PC-9 (cell line): ENCODE results near the gene IKZF2. TPM values are rescaled to one million over a fixed set of nuclear protein-coding genes. Genes with fewer than 3 reads are reported as not detected.

Experiments used
- BruUV-seq: library from RNA; stranded (reverse); fragments of 400-500 nt; replicated peaks from 2 replicates; lab custom pipeline; 2021; lab: Mats Ljungman, UMichigan
- CTCF ChIA-PET: fragments of 300-600 bp; sonication (Branson Sonifier 250); formaldehyde crosslinking; loops from one replicate; lab custom pipeline; 2022; ENCODE audit warnings: antibody characterized with exemption; lab: Charles Lee
- POLR2A ChIA-PET: fragments of 300-600 bp; sonication (Branson Sonifier 250); formaldehyde crosslinking; loops from one replicate; lab custom pipeline; 2022; ENCODE audit warnings: antibody characterized with exemption; ENCODE audit not compliant: unreplicated experiment; lab: Charles Lee
- DNase-seq, 2 experiments: peaks; one replicate each; pipeline versions ENCODE4 v3.0.0 to v3.0.0-alpha.2; 2015 to 2022; ENCODE audit warnings: mixed read lengths in 1 of 2
- H2AFZ ChIP-seq: fragments of 200-600 bp; sonication (generic); 2 replicates; pipeline ENCODE4 v1.8.1; 2017; ENCODE audit warnings: antibody characterized with exemption
- H3F3A ChIP-seq: fragments of 200-600 bp; sonication (generic); 2 replicates; pipeline ENCODE4 v1.8.1; 2017; ENCODE audit warnings: antibody characterized with exemption, mild to moderate bottlenecking, low read depth; ENCODE audit not compliant: insufficient read depth
- H3K27ac ChIP-seq: fragments of 200-600 bp; sonication (generic); 2 replicates; pipeline ENCODE4 v1.6.1; 2016; ENCODE audit warnings: mixed run types
- H3K27me3 ChIP-seq: fragments of 200-600 bp; sonication (generic); 2 replicates; pipeline ENCODE4 v1.6.1; 2016; ENCODE audit warnings: low read depth, mixed run types; ENCODE audit not compliant: insufficient read depth
- H3K36me3 ChIP-seq: fragments of 200-600 bp; sonication (generic); 2 replicates; pipeline ENCODE4 v1.6.1; 2016; ENCODE audit warnings: low read depth, mixed run types
- H3K4me1 ChIP-seq: fragments of 200-600 bp; sonication (generic); replicated peaks from 2 replicates; pipeline ENCODE4 v1.6.1; 2016; ENCODE audit warnings: mixed run types; ENCODE audit not compliant: insufficient read depth
- H3K4me2 ChIP-seq: fragments of 200-600 bp; sonication (generic); 2 replicates; pipeline ENCODE4 v1.6.1; 2017; ENCODE audit warnings: mixed run types
- H3K4me3 ChIP-seq: fragments of 200-600 bp; sonication (generic); 2 replicates; pipeline ENCODE4 v1.6.1; 2016; ENCODE audit warnings: mixed run types
- H3K79me2 ChIP-seq: fragments of 200-600 bp; sonication (generic); 2 replicates; pipeline ENCODE4 v1.6.1; 2017; ENCODE audit warnings: low read depth, mixed run types
- H3K9me2 ChIP-seq: fragments of 200-600 bp; sonication (generic); 2 replicates; pipeline ENCODE4 v1.8.1; 2017; ENCODE audit warnings: mild to moderate bottlenecking; ENCODE audit not compliant: insufficient read depth
- H3K9me3 ChIP-seq: fragments of 200-600 bp; sonication (generic); 2 replicates; pipeline ENCODE4 v1.8.1; 2016; ENCODE audit warnings: low read depth; ENCODE audit not compliant: insufficient read depth
- H4K20me1 ChIP-seq: fragments of 200-600 bp; sonication (generic); 2 replicates; pipeline ENCODE4 v1.8.1; 2017; ENCODE audit not compliant: insufficient read depth
- CTCF ChIP-seq: fragments of 200-600 bp; sonication (generic); conservative IDR thresholded peaks from 2 replicates; pipeline ENCODE4 v1.6.1; 2017; ENCODE audit warnings: mixed run types, antibody characterized with exemption, mild to moderate bottlenecking, moderate library complexity
- EZH2 ChIP-seq: fragments of 200-600 bp; sonication (generic); IDR thresholded peaks from 2 replicates; pipeline ENCODE4 v1.8.0; 2017; ENCODE audit warnings: antibody characterized with exemption, low read depth
- intact Hi-C: fragments of 100-400 bp; cut with micrococcal nuclease; formaldehyde crosslinking; loops from one replicate; pipeline ENCODE4 v1.10.0; 2022; ENCODE audit not compliant: unreplicated experiment
- total RNA-seq: library from RNA; stranded (reverse); gene quantifications from 2 replicates; pipeline ENCODE4 v1.2.3, GENCODE V29; 2021

The IKZF2 gene
- total RNA-seq, 1 experiment from 2014 or later, result 28.3 TPM

- no peak overlapping the region for H3K4me2 ChIP-seq
- no peak for TF ChIP-seq CTCF
- no peak for TF ChIP-seq EZH2
- no peaks in the 10 kb centered on the region for H3F3A ChIP-seq
- no peaks in the 10 kb centered on the region for H3K9me3 ChIP-seq
- peaks cover 42% of the 10 kb centered on the region for H3K79me2 ChIP-seq
- ChIA-PET POLR2A (no interaction called here), CTCF (no interaction called here)
- no peak for DNase-seq
- no peaks in the 10 kb centered on the region for H3K9me2 ChIP-seq
- BruUV-seq, result no TSS peak
- no peaks in the 10 kb centered on the region; the same call in 1 of the 2 replicates for H3K36me3 ChIP-seq
- no peaks in the 10 kb centered on the region; the same call in 1 of the 2 replicates for H3K4me1 ChIP-seq
- no peaks in the 10 kb centered on the region for H4K20me1 ChIP-seq
- intact Hi-C loops, result no loop called here
- H2AFZ ChIP-seq, result no peak overlapping the region
- H3K27me3 ChIP-seq, result no peaks in the 10 kb centered on the region
- no peak overlapping the region for H3K27ac ChIP-seq
- H3K4me3 ChIP-seq, result no peak overlapping the region
These were observed 25.6 kb downstream of the IKZF2 start for GRCh38 chr2:213125646-213126347.

- Histone ChIP-seq H3K4me2 (no peak overlapping the region), H3K4me1 (no peaks in the 10 kb centered on the region; the same call in 1 of the 2 replicates), H3F3A (no peaks in the 10 kb centered on the region), H3K4me3 (no peak overlapping the region), H3K79me2 (peaks cover 49% of the 10 kb centered on the region), H3K36me3 (no peaks in the 10 kb centered on the region), H3K27ac (no peak overlapping the region), H2AFZ (no peak overlapping the region), H3K9me2 (no peaks in the 10 kb centered on the region), H3K9me3 (no peaks in the 10 kb centered on the region), H3K27me3 (no peaks in the 10 kb centered on the region), H4K20me1 (no peaks in the 10 kb centered on the region)
- no TSS peak for BruUV-seq
- TF ChIP-seq EZH2 (no peak), CTCF (no peak)
- intact Hi-C loops, result no loop called here
- CTCF ChIA-PET, result interaction anchor here (0.6 kb wide), 1 partner anchor 21 kb away, joined by 3 read pairs; no protein-coding TSS in a partner anchor
- no peak for DNase-seq
- POLR2A ChIA-PET, result interaction anchor here (0.7 kb wide), 1 partner anchor 18 kb away, joined by 9 read pairs; no protein-coding TSS in a partner anchor
These were observed 28.7 kb downstream of the IKZF2 start for GRCh38 chr2:213122725-213123124.

GRCh38 chr2:213121690-213122089, 29.7 kb downstream of the IKZF2 start:
- Histone ChIP-seq H3K36me3 (no peaks in the 10 kb centered on the region), H3K79me2 (peaks cover 49% of the 10 kb centered on the region), H3K27me3 (no peaks in the 10 kb centered on the region), H3K4me3 (no peak overlapping the region), H4K20me1 (no peaks in the 10 kb centered on the region), H3K4me1 (no peaks in the 10 kb centered on the region; the same call in 1 of the 2 replicates), H2AFZ (no peak overlapping the region), H3K27ac (no peak overlapping the region), H3K9me3 (no peaks in the 10 kb centered on the region), H3K9me2 (no peaks in the 10 kb centered on the region), H3K4me2 (no peak overlapping the region), H3F3A (no peaks in the 10 kb centered on the region)
- ChIA-PET POLR2A (interaction anchor here (0.6 kb wide), 1 partner anchor 17 kb away, joined by 3 read pairs; no protein-coding TSS in a partner anchor), CTCF (no interaction called here)
- intact Hi-C loops, result no loop called here
- no TSS peak for BruUV-seq
- DNase-seq, result no peak
- TF ChIP-seq EZH2, result no peak
- no peak for TF ChIP-seq CTCF
